HL-60 (cell line): ENCODE measurements around the gene FBN1.

Experiments
- CTCF ChIP-seq: IDR thresholded peaks from one replicate; pipeline ENCODE4 v1.5.1; 2011; ENCODE audit warnings: low read length, control low read depth, inconsistent platforms; ENCODE audit not compliant: insufficient read depth
- GABPA ChIP-seq: IDR thresholded peaks from 2 replicates; pipeline ENCODE4 v1.6.1; 2012; ENCODE audit warnings: low read depth
- POLR2AphosphoS5 ChIP-seq: IDR thresholded peaks from 2 replicates; pipeline ENCODE4 v1.6.1; 2012; ENCODE audit warnings: low read depth
- SPI1 ChIP-seq: IDR thresholded peaks from 2 replicates; pipeline ENCODE4 v1.6.1; 2012; ENCODE audit warnings: low read depth, mild to moderate bottlenecking, borderline replicate concordance

- no peak for TF ChIP-seq POLR2AphosphoS5
- TF ChIP-seq CTCF: no peak
- no peak for TF ChIP-seq SPI1
- TF ChIP-seq GABPA: no peak
Observed at GRCh38 chr15:48423342-48423741, 222.2 kb downstream of the FBN1 start.
